Lower leg skin (tissue), 3 donors: ENCODE measurements around the gene GRB14.

Experiments used
- CTCF ChIP-seq, 3 donors: fragments of 450-650 bp; IDR thresholded peaks; one replicate each; pipeline ENCODE4 v1.5.1; 2016; ENCODE audit warnings: antibody characterized with exemption in 3 of 3, mild to moderate bottlenecking in 3 of 3, moderate library complexity in 2 of 3
- POLR2A ChIP-seq, 2 donors: fragments of 450-650 bp; IDR thresholded peaks; one replicate each; pipeline ENCODE4 v1.6.1; 2016 to 2017; ENCODE audit warnings: antibody characterized with exemption in 2 of 2, mild to moderate bottlenecking in 1 of 2, moderate library complexity in 1 of 2

- TF ChIP-seq CTCF (IDR thresholded peaks at IDR 0.05) (no peak), POLR2A (IDR thresholded peaks at IDR 0.05) (no peak)
These were observed 78.7 kb downstream of the GRB14 start for GRCh38 chr2:164542581-164543021.
